H1 (cell line): Measurements from ENCODE around the gene CENPP. TPM values are rescaled to one million over a fixed set of nuclear protein-coding genes. Genes with fewer than 3 reads are reported as not detected.

Experiments
- CTCF ChIA-PET: fragments of 300-600 bp; sonication (Branson Sonifier 250); formaldehyde crosslinking; loops from one replicate; lab custom pipeline; 2021; ENCODE audit not compliant: partially characterized antibody; lab: Charles Lee
- POLR2A ChIA-PET: fragments of 300-600 bp; sonication (Branson Sonifier 250); formaldehyde crosslinking; loops from one replicate; lab custom pipeline; 2021; ENCODE audit warnings: inconsistent platforms; ENCODE audit not compliant: partially characterized antibody; lab: Charles Lee
- DNase-seq, 2 experiments: peaks; one replicate each; pipeline versions ENCODE4 v3.0.0 to v3.0.0-alpha.2; 2010 to 2022; ENCODE audit warnings: low spot score in 2 of 2, low read depth in 1 of 2, mixed read lengths in 1 of 2
- FAIRE-seq: peaks from 2 replicates; lab custom pipeline; 2011; peaks lifted over from hg19 to GRCh38; lab: Jason Lieb, UNC
- H2AFZ ChIP-seq: 2 replicates; pipeline ENCODE4 v1.8.1; 2012; ENCODE audit warnings: low read length, inconsistent platforms
- H2AK5ac ChIP-seq: 2 replicates; pipeline ENCODE4 v1.6.1; 2013; ENCODE audit warnings: low read depth, low read length
- H2BK120ac ChIP-seq: replicated peaks from 2 replicates; pipeline ENCODE3; 2013; ENCODE audit warnings: low read depth, low read length, inconsistent platforms
- H2BK12ac ChIP-seq: 2 replicates; pipeline ENCODE4 v1.6.1; 2013; ENCODE audit warnings: low read depth, low read length
- H2BK15ac ChIP-seq: 2 replicates; pipeline ENCODE4 v1.6.1; 2013; ENCODE audit warnings: low read length
- H2BK20ac ChIP-seq: 2 replicates; pipeline ENCODE4 v1.6.1; 2013; ENCODE audit warnings: low read length
- H2BK5ac ChIP-seq: 2 replicates; pipeline ENCODE4 v1.6.1; 2013; ENCODE audit warnings: low read depth, low read length
- H3K14ac ChIP-seq: 2 replicates; pipeline ENCODE4 v1.6.1; 2013; ENCODE audit warnings: inconsistent platforms; ENCODE audit not compliant: insufficient read length
- H3K18ac ChIP-seq: 2 replicates; pipeline ENCODE4 v1.6.1; 2013; ENCODE audit warnings: low read length; ENCODE audit errors: extremely low read depth
- H3K23ac ChIP-seq: 2 replicates; pipeline ENCODE4 v1.6.1; 2013; ENCODE audit warnings: inconsistent platforms; ENCODE audit not compliant: insufficient read length
- H3K23me2 ChIP-seq: 2 replicates; pipeline ENCODE4 v1.6.1; 2013; ENCODE audit warnings: low read depth, low read length
- H3K27ac ChIP-seq: 2 replicates; pipeline ENCODE4 v1.6.1; 2011; ENCODE audit warnings: low read depth, low read length, inconsistent platforms
- H3K27me3 ChIP-seq, 4 experiments: replicated peaks in 1 of 4; 1 replicate in 1 of 4; 2 replicates in 3 of 4; pipeline versions ENCODE4 v1.6.1 to v1.8.1; 2011 to 2013; ENCODE audit warnings: low read length in 3 of 4, mild to moderate bottlenecking in 3 of 4, inconsistent platforms in 2 of 4, mixed read lengths in 2 of 4, moderate library complexity in 1 of 4; ENCODE audit not compliant: control insufficient read depth in 3 of 4, insufficient read depth in 3 of 4; ENCODE audit errors: extremely low read depth in 1 of 4
- H3K36me3 ChIP-seq, 4 experiments: 2 replicates each; pipeline versions ENCODE4 v1.6.1 to v1.8.1; 2011 to 2013; ENCODE audit warnings: mild to moderate bottlenecking in 4 of 4, low read length in 3 of 4, moderate library complexity in 2 of 4, control low read depth in 1 of 4, inconsistent platforms in 1 of 4; ENCODE audit not compliant: insufficient read depth in 4 of 4, control insufficient read depth in 2 of 4
- H3K4ac ChIP-seq: replicated peaks from 2 replicates; pipeline ENCODE3; 2013; ENCODE audit warnings: low read length, low read depth, mixed read lengths, inconsistent platforms; ENCODE audit not compliant: insufficient read length
- H3K4me1 ChIP-seq, 4 experiments: replicated peaks in 1 of 4; 1 replicate in 1 of 4; 2 replicates in 3 of 4; pipeline versions ENCODE4 v1.6.1 to v1.8.1; 2011 to 2013; ENCODE audit warnings: low read length in 3 of 4, inconsistent platforms in 2 of 4, mixed read lengths in 1 of 4; ENCODE audit not compliant: insufficient read depth in 4 of 4, control insufficient read depth in 3 of 4
- H3K4me2 ChIP-seq, 2 experiments: 2 replicates each; pipeline versions ENCODE4 v1.6.1 to v1.8.1; 2011 to 2013; ENCODE audit warnings: low read depth in 2 of 2, low read length in 2 of 2, control low read depth in 1 of 2, inconsistent platforms in 1 of 2, mild to moderate bottlenecking in 1 of 2; ENCODE audit not compliant: insufficient read depth in 1 of 2
- H3K4me3 ChIP-seq, 4 experiments: fragments of 200-600, 300-600 bp in 1 of 4; sonication (generic), shearing (Covaris generic), sonication (Bioruptor Twin) in 1 of 4; 2 replicates each; pipeline versions ENCODE4 v1.5.1 to v1.8.1; 2011 to 2016; ENCODE audit warnings: low read length in 4 of 4, low read depth in 3 of 4, control low read depth in 2 of 4, inconsistent platforms in 2 of 4, mild to moderate bottlenecking in 2 of 4, mixed read lengths in 1 of 4, moderate library complexity in 1 of 4; ENCODE audit not compliant: insufficient read depth in 2 of 4; ENCODE audit errors: extremely low read depth in 1 of 4
- H3K56ac ChIP-seq: replicated peaks from 2 replicates; pipeline ENCODE3; 2013; ENCODE audit warnings: low read depth, mild to moderate bottlenecking, mixed read lengths, low read length, inconsistent platforms; ENCODE audit not compliant: insufficient read length
- H3K79me1 ChIP-seq: 2 replicates; pipeline ENCODE4 v1.6.1; 2013; ENCODE audit warnings: low read depth, low read length, control low read depth
- H3K79me2 ChIP-seq, 2 experiments: 2 replicates each; pipeline versions ENCODE4 v1.6.1 to v1.8.1; 2012 to 2013; ENCODE audit warnings: low read length in 2 of 2, mild to moderate bottlenecking in 2 of 2, inconsistent platforms in 1 of 2; ENCODE audit not compliant: insufficient read depth in 2 of 2, control insufficient read depth in 1 of 2
- H3K9ac ChIP-seq, 4 experiments: replicated peaks in 1 of 4; 1 replicate in 1 of 4; 2 replicates in 3 of 4; pipeline versions ENCODE4 v1.6.1 to v1.8.1; 2011 to 2013; ENCODE audit warnings: low read depth in 3 of 4, low read length in 3 of 4, control low read depth in 2 of 4, mild to moderate bottlenecking in 2 of 4, moderate library complexity in 2 of 4, inconsistent platforms in 1 of 4; ENCODE audit errors: extremely low read depth in 1 of 4
- H3K9me3 ChIP-seq, 2 experiments: 2 replicates each; pipeline versions ENCODE4 v1.6.1 to v1.8.1; 2012 to 2013; ENCODE audit warnings: mild to moderate bottlenecking in 2 of 2, moderate library complexity in 2 of 2, control low read depth in 1 of 2, inconsistent platforms in 1 of 2, low read depth in 1 of 2, low read length in 1 of 2, mixed read lengths in 1 of 2; ENCODE audit not compliant: insufficient read depth in 2 of 2
- H4K20me1 ChIP-seq, 2 experiments: replicated peaks in 1 of 2; 2 replicates each; pipeline versions ENCODE3 to v1.8.1; 2011 to 2013; ENCODE audit warnings: inconsistent platforms in 2 of 2, low read length in 2 of 2, mild to moderate bottlenecking in 1 of 2; ENCODE audit not compliant: insufficient read depth in 2 of 2, control insufficient read depth in 1 of 2
- H4K5ac ChIP-seq: 2 replicates; pipeline ENCODE4 v1.6.1; 2013; ENCODE audit warnings: low read length, low read depth, mixed read lengths, inconsistent platforms; ENCODE audit not compliant: insufficient read length
- H4K8ac ChIP-seq: 2 replicates; pipeline ENCODE4 v1.8.0; 2013; ENCODE audit warnings: mild to moderate bottlenecking, moderate library complexity, low read length, inconsistent platforms; ENCODE audit not compliant: insufficient read depth; ENCODE audit errors: extremely low read depth
- H4K91ac ChIP-seq: replicated peaks from 2 replicates; pipeline ENCODE3; 2013; ENCODE audit warnings: low read length, mixed read lengths, inconsistent platforms; ENCODE audit not compliant: insufficient read length
- ATF2 ChIP-seq: IDR thresholded peaks from 2 replicates; pipeline ENCODE4 v1.6.1; 2012; ENCODE audit warnings: low read length, inconsistent platforms
- CHD1 ChIP-seq: IDR thresholded peaks from 2 replicates; pipeline ENCODE4 v1.6.1; 2012; ENCODE audit warnings: low read depth, low read length, improper control_type of control experiment
- CHD2 ChIP-seq: IDR thresholded peaks from 2 replicates; pipeline ENCODE4 v1.6.1; 2012; ENCODE audit warnings: low read length, improper control_type of control experiment
- MAFK ChIP-seq: IDR thresholded peaks from 2 replicates; pipeline ENCODE4 v1.6.1; 2012; ENCODE audit warnings: low read depth, mild to moderate bottlenecking, improper control_type of control experiment, low read length
- RFX5 ChIP-seq: IDR thresholded peaks from 2 replicates; pipeline ENCODE4 v1.6.1; 2011; ENCODE audit warnings: low read depth, low read length, improper control_type of control experiment, borderline replicate concordance
- SIRT6 ChIP-seq: IDR thresholded peaks from one replicate; pipeline ENCODE4 v1.7.1; 2012; ENCODE audit warnings: low read length, inconsistent platforms
- SIX5 ChIP-seq: IDR thresholded peaks from 2 replicates; pipeline ENCODE4 v1.6.1; 2011; ENCODE audit warnings: mild to moderate bottlenecking, low read depth, low read length
- SP1 ChIP-seq: IDR thresholded peaks from 2 replicates; pipeline ENCODE4 v1.6.1; 2011; ENCODE audit warnings: low read depth, low read length
- SP4 ChIP-seq: IDR thresholded peaks from 2 replicates; pipeline ENCODE4 v1.6.1; 2012; ENCODE audit warnings: low read length, inconsistent platforms
- TBP ChIP-seq: IDR thresholded peaks from 2 replicates; pipeline ENCODE4 v1.6.1; 2011; ENCODE audit warnings: low read depth, low read length, improper control_type of control experiment
- WGBS, 2 experiments: shearing (Covaris generic) in 1 of 2; methylation state at CpG; one replicate each; pipeline versions ENCODE4 v1.1.6 to v1.1.7; 2013 to 2015; ENCODE audit warnings: low lambda C conversion rate in 2 of 2, mixed read lengths in 2 of 2, inconsistent platforms in 1 of 2, low coverage in 1 of 2, missing lambda C conversion rate in 1 of 2; ENCODE audit not compliant: insufficient replicate concordance in 2 of 2, insufficient coverage in 1 of 2, insufficient read length in 1 of 2; ENCODE audit errors: extremely low coverage in 1 of 2, missing lambda C conversion rate in 1 of 2; 5-methylcytosine and 5-hydroxymethylcytosine counted together
- polyA plus RNA-seq, 7 experiments: library from polyadenylated mRNA; depleted of rRNA in 3 of 7; stranded (reverse) in 5 of 7; unstranded in 2 of 7; fragments of >200 nt in 5 of 7; fragments of 200-250 nt in 2 of 7; gene quantifications; 1 replicate in 5 of 7; 2 replicates in 1 of 7; 4 replicates in 1 of 7; pipeline versions ENCODE4 v1.2.1 to v1.2.3, GENCODE V29; 2011 to 2013; ENCODE audit warnings: missing spikeins in 2 of 7, mixed read lengths in 2 of 7
- total RNA-seq: library from RNA; stranded (reverse); fragmentation: NEBNext Ultra II Directional; extraction: Animal tissue kit (Norgen Biotek cat#: 25700); gene quantifications from 2 replicates; pipeline ENCODE4 v1.2.1, GENCODE V29; 2021

The CENPP gene
- total and polyA plus RNA-seq, 2 of the 8 experiments (the other 6 are each of a cell fraction or from before 2014, with no cell fraction given) = 2.7 to 10.8 TPM

- Histone ChIP-seq H3K4me3 (no peak overlapping the region), H2BK12ac (no peak overlapping the region), H3K4ac (no peak overlapping the region), H4K5ac (no peak overlapping the region), H2BK5ac (no peak overlapping the region), H3K27ac (no peak overlapping the region), H3K79me2 (no peaks in the 10 kb centered on the region), H3K4me2 (no peak overlapping the region), H2BK15ac (no peak overlapping the region), H3K9me3 (no peaks in the 10 kb centered on the region), H3K9ac (no peak overlapping the region), H3K18ac (no peak overlapping the region), H2AK5ac (no peak overlapping the region), H2BK120ac (no peak overlapping the region), H4K20me1 (peaks cover 0 to 2% of the 10 kb centered on the region in 2 experiments), H3K23ac (no peak overlapping the region), H3K23me2 (no peaks in the 10 kb centered on the region)
- POLR2A ChIA-PET = interaction anchor here (1.4 to 1.7 kb wide), 3 partner anchors 15 to 362 kb away, joined by 4 read pairs; partner anchors contain the start of genes CENPP and NOL8
- no peak for FAIRE-seq
- no peak for TF ChIP-seq TBP
- TF ChIP-seq CHD1 = no peak
- no peak for TF ChIP-seq ATF2
- TF ChIP-seq CHD2 = no peak
- no peak for TF ChIP-seq SIX5
- no peak for TF ChIP-seq SP1
- no peak for TF ChIP-seq SP4
- no peak for TF ChIP-seq RFX5
- TF ChIP-seq MAFK = no peak
- no peak for TF ChIP-seq SIRT6
- TF ChIP-seq, all 59 proteins: peak for 0
- no peak overlapping the region for H3K56ac ChIP-seq
- H4K8ac ChIP-seq = no peak overlapping the region
- no peak overlapping the region for H2BK20ac ChIP-seq
- CTCF ChIA-PET = interaction anchor here (1.2 to 2.4 kb wide), 2 partner anchors 9 to 18 kb away, joined by 4 to 12 read pairs; no protein-coding TSS in a partner anchor
- WGBS, 2 experiments = 95% methylated on average over 11 of the region's 11 CpGs; no CpG with 5 or more reads in 1 of the 2 experiments
- no peak for DNase-seq
- no peaks in the 10 kb centered on the region for H3K79me1 ChIP-seq
- peaks cover 5 to 21% (median 13%) of the 10 kb centered on the region in 4 experiments; a peak in 6 of 8 replicates for H3K36me3 ChIP-seq
- no peaks in the 10 kb centered on the region for H3K4me1 ChIP-seq
- no peak overlapping the region for H4K91ac ChIP-seq
- H3K27me3 ChIP-seq = no peaks in the 10 kb centered on the region
- H2AFZ ChIP-seq = no peak overlapping the region
- no peak overlapping the region for H3K14ac ChIP-seq
These were observed 290.9 kb downstream of the CENPP start for GRCh38 chr9:92616655-92617111.
